Measurements from ENCODE around the gene NDUFS1.

NDUFS1 gene

GRCh38 chr2:206150631-206151030 is 8.6 kb downstream of the NDUFS1 start:
- Histone ChIP-seq H3K9ac (ENCODE audit: low read length) (no peak overlapping the region), H3K4me2 (ENCODE audit: low read length) (no peak overlapping the region), H3K27ac (ENCODE audit: low read length) (no peak overlapping the region), H3K9me3 (ENCODE audit: insufficient read depth, low read length) (no peaks in the 10 kb centered on the region), H3K27me3 (ENCODE audit: low read depth, low read length) (no peaks in the 10 kb centered on the region), H3K79me2 (ENCODE audit: low read length) (peaks cover 26% of the 10 kb centered on the region), H2AFZ (ENCODE audit: low read depth, low read length) (no peak overlapping the region), H3K4me3 (ENCODE audit: low read length) (no peak overlapping the region), H3K36me3 (replicated peaks; ENCODE audit: low read depth, low read length) (peaks cover 24% of the 10 kb centered on the region), H4K20me1 (ENCODE audit: insufficient read depth, low read length) (no peaks in the 10 kb centered on the region), H3K4me1 (ENCODE audit: low read length) (no peaks in the 10 kb centered on the region)
- no peak for TF ChIP-seq EZH2phosphoT487 (IDR thresholded peaks at IDR 0.05; ENCODE audit: low read depth)
- no peak for TF ChIP-seq CTCF (IDR thresholded peaks at IDR 0.05; ENCODE audit: low read depth, low read length)

GRCh38 chr2:206150168-206150567 is 9.1 kb downstream of the NDUFS1 start:
- Histone ChIP-seq H3K36me3 (replicated peaks; ENCODE audit: low read depth, low read length) (peaks cover 28% of the 10 kb centered on the region), H3K4me1 (ENCODE audit: low read length) (no peaks in the 10 kb centered on the region), H3K79me2 (ENCODE audit: low read length) (peaks cover 21% of the 10 kb centered on the region), H4K20me1 (ENCODE audit: insufficient read depth, low read length) (no peaks in the 10 kb centered on the region), H3K27ac (ENCODE audit: low read length) (no peak overlapping the region), H3K4me3 (ENCODE audit: low read length) (no peak overlapping the region), H3K9me3 (ENCODE audit: insufficient read depth, low read length) (no peaks in the 10 kb centered on the region), H3K27me3 (ENCODE audit: low read depth, low read length) (no peaks in the 10 kb centered on the region), H3K4me2 (ENCODE audit: low read length) (no peak overlapping the region), H2AFZ (ENCODE audit: low read depth, low read length) (no peak overlapping the region), H3K9ac (ENCODE audit: low read length) (no peak overlapping the region)
- no peak for TF ChIP-seq CTCF (IDR thresholded peaks at IDR 0.05; ENCODE audit: low read depth, low read length)

GRCh38 chr2:206149330-206149729 is 9.9 kb downstream of the NDUFS1 start:
- Histone ChIP-seq H3K4me1 (ENCODE audit: low read length) (no peaks in the 10 kb centered on the region), H3K4me2 (ENCODE audit: low read length) (no peak overlapping the region), H3K27ac (ENCODE audit: low read length) (no peak overlapping the region), H2AFZ (ENCODE audit: low read depth, low read length) (no peak overlapping the region), H3K4me3 (ENCODE audit: low read length) (no peak overlapping the region), H3K36me3 (replicated peaks; ENCODE audit: low read depth, low read length) (peaks cover 29% of the 10 kb centered on the region), H4K20me1 (ENCODE audit: insufficient read depth, low read length) (no peaks in the 10 kb centered on the region), H3K27me3 (ENCODE audit: low read depth, low read length) (no peaks in the 10 kb centered on the region), H3K9me3 (ENCODE audit: insufficient read depth, low read length) (no peaks in the 10 kb centered on the region), H3K79me2 (ENCODE audit: low read length) (peaks cover 15% of the 10 kb centered on the region), H3K9ac (ENCODE audit: low read length) (no peak overlapping the region)
- no peak for TF ChIP-seq CTCF (IDR thresholded peaks at IDR 0.05; ENCODE audit: low read depth, low read length)

- Histone ChIP-seq H3K9ac (ENCODE audit: low read length) (no peak overlapping the region), H4K20me1 (ENCODE audit: insufficient read depth, low read length) (no peaks in the 10 kb centered on the region), H3K79me2 (ENCODE audit: low read length) (no peaks in the 10 kb centered on the region), H3K9me3 (ENCODE audit: insufficient read depth, low read length) (no peaks in the 10 kb centered on the region), H3K4me1 (ENCODE audit: low read length) (no peaks in the 10 kb centered on the region), H2AFZ (ENCODE audit: low read depth, low read length) (no peak overlapping the region), H3K27ac (ENCODE audit: low read length) (no peak overlapping the region), H3K4me3 (ENCODE audit: low read length) (no peak overlapping the region), H3K27me3 (ENCODE audit: low read depth, low read length) (no peaks in the 10 kb centered on the region), H3K4me2 (ENCODE audit: low read length) (no peak overlapping the region), H3K36me3 (replicated peaks; ENCODE audit: low read depth, low read length) (peaks cover 42% of the 10 kb centered on the region)
- TF ChIP-seq CTCF (IDR thresholded peaks at IDR 0.05; ENCODE audit: low read depth, low read length) (no peak), EZH2phosphoT487 (IDR thresholded peaks at IDR 0.05; ENCODE audit: low read depth) (no peak)
These were observed 13.6 kb downstream of the NDUFS1 start for GRCh38 chr2:206145665-206146064.
